CD8-positive, alpha-beta memory T cell (primary cell): ENCODE measurements around the gene ZDHHC17. TPM values are rescaled to one million over a fixed set of nuclear protein-coding genes. Genes with fewer than 3 reads are reported as not detected.

Experiments
- CTCF ChIA-PET: fragments of 350-600 bp; sonication (Branson Sonifier 250); formaldehyde crosslinking; loops from one replicate; lab custom pipeline; 2021; ENCODE audit warnings: antibody characterized with exemption; lab: Charles Lee
- POLR2A ChIA-PET: fragments of 350-600 bp; sonication (Branson Sonifier 250); formaldehyde crosslinking; loops from one replicate; lab custom pipeline; 2021; ENCODE audit warnings: antibody characterized with exemption; lab: Charles Lee
- DNase-seq, 5 donors: peaks; one replicate each; pipeline versions ENCODE4 v3.0.0 to v3.0.0-alpha.2; 2020 to 2022; ENCODE audit warnings: mixed read lengths in 1 of 5
- H3K27ac ChIP-seq: one replicate; pipeline ENCODE4 v1.7.0; 2013; ENCODE audit warnings: low read depth, mild to moderate bottlenecking, low read length, moderate library complexity
- H3K27me3 ChIP-seq: 2 replicates; pipeline ENCODE4 v1.7.0; 2013; ENCODE audit warnings: low read length, mild to moderate bottlenecking; ENCODE audit not compliant: insufficient read depth, poor library complexity, severe bottlenecking
- H3K36me3 ChIP-seq: 2 replicates; pipeline ENCODE4 v1.7.0; 2013; ENCODE audit warnings: mild to moderate bottlenecking, low read length, moderate library complexity; ENCODE audit not compliant: insufficient read depth
- H3K4me1 ChIP-seq: 2 replicates; pipeline ENCODE4 v1.7.0; 2013; ENCODE audit warnings: mild to moderate bottlenecking, low read length, moderate library complexity; ENCODE audit not compliant: insufficient read depth
- H3K4me3 ChIP-seq: 2 replicates; pipeline ENCODE4 v1.7.0; 2013; ENCODE audit warnings: mild to moderate bottlenecking, low read length
- H3K9me3 ChIP-seq: 2 replicates; pipeline ENCODE4 v1.7.0; 2013; ENCODE audit warnings: mild to moderate bottlenecking, low read length
- H3K27ac Mint-ChIP-seq, 8 donors: one replicate each; pipeline ENCODE4 v1.8.0; 2020 to 2021; ENCODE audit warnings: mixed read lengths in 8 of 8, mild to moderate bottlenecking in 6 of 8, inconsistent platforms in 3 of 8, moderate library complexity in 3 of 8
- H3K27me3 Mint-ChIP-seq, 2 donors: one replicate each; pipeline ENCODE4 v1.8.0; 2020 to 2021; ENCODE audit warnings: mixed read lengths in 2 of 2, mild to moderate bottlenecking in 1 of 2, moderate library complexity in 1 of 2
- H3K36me3 Mint-ChIP-seq, 3 donors: one replicate each; pipeline ENCODE4 v1.8.0; 2020 to 2021; ENCODE audit warnings: mixed read lengths in 3 of 3, inconsistent platforms in 1 of 3, mild to moderate bottlenecking in 1 of 3
- H3K4me1 Mint-ChIP-seq, 3 donors: one replicate each; pipeline ENCODE4 v1.8.0; 2020 to 2021; ENCODE audit warnings: mixed read lengths in 3 of 3, inconsistent platforms in 1 of 3, mild to moderate bottlenecking in 1 of 3
- H3K4me3 Mint-ChIP-seq, 7 donors: one replicate each; pipeline ENCODE4 v1.8.0; 2020 to 2021; ENCODE audit warnings: mixed read lengths in 7 of 7, mild to moderate bottlenecking in 6 of 7, moderate library complexity in 4 of 7, inconsistent platforms in 2 of 7
- H3K9me3 Mint-ChIP-seq, 5 donors: one replicate each; pipeline ENCODE4 v1.8.0; 2020 to 2022; ENCODE audit warnings: mixed read lengths in 5 of 5, mild to moderate bottlenecking in 3 of 5, moderate library complexity in 2 of 5, inconsistent platforms in 1 of 5
- polyA plus RNA-seq: library from polyadenylated mRNA; unstranded; fragments of 300-500 nt; fragmentation: Illumina TruSeq; gene quantifications from one replicate; pipeline ENCODE4 v1.2.3, GENCODE V29; 2021
- total RNA-seq, 2 experiments: library from RNA; stranded (reverse); gene quantifications; one replicate each; pipeline ENCODE4 v1.2.3, GENCODE V29; 2021

Gene ZDHHC17
- total and polyA plus RNA-seq, 3 experiments from 2014 or later, result 14.7 to 21.7 (median 21.4) TPM

GRCh38 chr12:76747245-76747644 lies 16.7 kb upstream of the ZDHHC17 start:
- Mint-ChIP-seq H3K4me3 (no peak overlapping the region), H3K9me3 (no peaks in the 10 kb centered on the region), H3K27ac (no peak overlapping the region), H3K27me3 (peaks cover 3 to 26% of the 10 kb centered on the region in 2 donors), H3K36me3 (peaks cover 0 to 8% (median 0%) of the 10 kb centered on the region in 3 donors), H3K4me1 (no peaks in the 10 kb centered on the region)
- Histone ChIP-seq H3K9me3 (no peaks in the 10 kb centered on the region), H3K27ac (no peak overlapping the region), H3K27me3 (no peaks in the 10 kb centered on the region), H3K36me3 (no peaks in the 10 kb centered on the region), H3K4me1 (no peaks in the 10 kb centered on the region), H3K4me3 (no peak overlapping the region)
- CTCF ChIA-PET, result no interaction called here
- no peak for DNase-seq
- POLR2A ChIA-PET, result no interaction called here

GRCh38 chr12:76755829-76756379 lies 8.0 kb upstream of the ZDHHC17 start:
- H3K27ac ChIP-seq, result no peak overlapping the region

GRCh38 chr12:76757694-76758093 lies 6.2 kb upstream of the ZDHHC17 start:
- Mint-ChIP-seq H3K9me3 (no peaks in the 10 kb centered on the region), H3K4me1 (peaks cover 0 to 4% (median under 1%) of the 10 kb centered on the region in 3 donors), H3K27me3 (peaks cover 3 to 4% of the 10 kb centered on the region in 2 donors), H3K36me3 (no peaks in the 10 kb centered on the region), H3K4me3 (no peak overlapping the region), H3K27ac (no peak overlapping the region)
- no peak for DNase-seq
- Histone ChIP-seq H3K36me3 (no peaks in the 10 kb centered on the region), H3K9me3 (no peaks in the 10 kb centered on the region), H3K4me3 (no peak overlapping the region), H3K27me3 (no peaks in the 10 kb centered on the region), H3K4me1 (peaks cover under 1% of the 10 kb centered on the region), H3K27ac (no peak overlapping the region)
- POLR2A ChIA-PET, result no interaction called here
- CTCF ChIA-PET, result no interaction called here

More at GRCh38 chr12:76755829-76756379, 8.0 kb upstream of the ZDHHC17 start:
- Mint-ChIP-seq H3K36me3 (no peaks in the 10 kb centered on the region), H3K4me3 (peak overlapping the region in 1 of 7 donors; percentile 20), H3K27ac (no peak overlapping the region), H3K27me3 (peaks cover 3 to 8% of the 10 kb centered on the region in 2 donors), H3K9me3 (no peaks in the 10 kb centered on the region), H3K4me1 (no peaks in the 10 kb centered on the region)
- H3K4me1 ChIP-seq, result no peaks in the 10 kb centered on the region
- CTCF ChIA-PET, result no interaction called here
- H3K4me3 ChIP-seq, result no peak overlapping the region
- no peaks in the 10 kb centered on the region for H3K36me3 ChIP-seq
- POLR2A ChIA-PET, result no interaction called here
- no peaks in the 10 kb centered on the region for H3K9me3 ChIP-seq
- DNase-seq, result no peak
- H3K27me3 ChIP-seq, result no peaks in the 10 kb centered on the region

GRCh38 chr12:76762601-76762980 lies 1.3 kb upstream of the ZDHHC17 start:
- Histone ChIP-seq H3K4me3 (peak overlapping the region; percentile 6), H3K9me3 (no peaks in the 10 kb centered on the region), H3K36me3 (no peaks in the 10 kb centered on the region), H3K4me1 (peaks cover 23% of the 10 kb centered on the region), H3K27me3 (no peaks in the 10 kb centered on the region), H3K27ac (no peak overlapping the region)
- H3K27ac Mint-ChIP-seq, result peak overlapping the region in 6 of 8 donors; percentile 5 to 98 (median 91)
- CTCF ChIA-PET, result interaction anchor here (1.8 kb wide), 1 partner anchor 141 kb away, joined by 4 read pairs; no protein-coding TSS in a partner anchor
- no peak for DNase-seq
- POLR2A ChIA-PET, result no interaction called here
- no peaks in the 10 kb centered on the region for H3K9me3 Mint-ChIP-seq
- H3K27me3 Mint-ChIP-seq, result no peaks in the 10 kb centered on the region
- peaks cover 0 to 13% (median 0%) of the 10 kb centered on the region in 3 donors for H3K36me3 Mint-ChIP-seq
- peak overlapping the region; percentile 67 to 99 (median 98) for H3K4me3 Mint-ChIP-seq
- H3K4me1 Mint-ChIP-seq, result peaks cover 31 to 43% (median 40%) of the 10 kb centered on the region in 3 donors

GRCh38 chr12:76764856-76765255 lies 941 bp downstream of the ZDHHC17 start:
- peak overlapping the region; percentile 97 to 99 (median 98) for H3K4me3 Mint-ChIP-seq
- Histone ChIP-seq H3K4me1 (peaks cover 23% of the 10 kb centered on the region), H3K4me3 (peak overlapping the region; percentile 68), H3K27me3 (no peaks in the 10 kb centered on the region), H3K9me3 (no peaks in the 10 kb centered on the region), H3K36me3 (no peaks in the 10 kb centered on the region), H3K27ac (peak overlapping the region; percentile 93)
- no peaks in the 10 kb centered on the region for H3K27me3 Mint-ChIP-seq
- POLR2A ChIA-PET, result no interaction called here
- peaks cover 38 to 56% (median 41%) of the 10 kb centered on the region in 3 donors for H3K4me1 Mint-ChIP-seq
- H3K27ac Mint-ChIP-seq, result peak overlapping the region; percentile 94 to 100 (median 99)
- H3K9me3 Mint-ChIP-seq, result no peaks in the 10 kb centered on the region
- CTCF ChIA-PET, result interaction anchor here (1.0 kb wide), 1 partner anchor 26 kb away, joined by 3 read pairs; no protein-coding TSS in a partner anchor
- DNase-seq, result peak in 1 of 5 donors; percentile 1
- H3K36me3 Mint-ChIP-seq, result peaks cover 0 to 13% (median 0%) of the 10 kb centered on the region in 3 donors

GRCh38 chr12:76765598-76765997 lies 1.7 kb downstream of the ZDHHC17 start:
- H3K36me3 Mint-ChIP-seq, result peaks cover 0 to 13% (median 0%) of the 10 kb centered on the region in 3 donors
- H3K27ac Mint-ChIP-seq, result peak overlapping the region; percentile 81 to 99 (median 98)

GRCh38 chr12:76766161-76766560 lies 2.2 kb downstream of the ZDHHC17 start:
- Mint-ChIP-seq H3K27ac (peak overlapping the region in 3 of 8 donors; percentile 8 to 99 (median 94)), H3K4me3 (peak overlapping the region in 6 of 7 donors; percentile 39 to 98 (median 98)), H3K36me3 (peaks cover 0 to 13% (median 0%) of the 10 kb centered on the region in 3 donors), H3K4me1 (peaks cover 43 to 62% (median 47%) of the 10 kb centered on the region in 3 donors), H3K27me3 (no peaks in the 10 kb centered on the region), H3K9me3 (no peaks in the 10 kb centered on the region)
- no peak for DNase-seq
- H3K27me3 ChIP-seq, result no peaks in the 10 kb centered on the region
- peaks cover 23% of the 10 kb centered on the region for H3K4me1 ChIP-seq
- H3K4me3 ChIP-seq, result no peak overlapping the region
- no peaks in the 10 kb centered on the region for H3K36me3 ChIP-seq
- ChIA-PET POLR2A (no interaction called here), CTCF (interaction anchor here (0.8 to 1.1 kb wide), 2 partner anchors 10 to 144 kb away, joined by 3 read pairs; no protein-coding TSS in a partner anchor)
- H3K27ac ChIP-seq, result no peak overlapping the region
- H3K9me3 ChIP-seq, result no peaks in the 10 kb centered on the region

More at GRCh38 chr12:76765598-76765997, 1.7 kb downstream of the ZDHHC17 start:
- Mint-ChIP-seq H3K27me3 (no peaks in the 10 kb centered on the region), H3K9me3 (no peaks in the 10 kb centered on the region), H3K4me1 (peaks cover 43 to 62% (median 47%) of the 10 kb centered on the region in 3 donors), H3K4me3 (peak overlapping the region; percentile 16 to 99 (median 98))
- no peaks in the 10 kb centered on the region for H3K27me3 ChIP-seq
- H3K4me3 ChIP-seq, result no peak overlapping the region
- H3K27ac ChIP-seq, result no peak overlapping the region
- ChIA-PET POLR2A (no interaction called here), CTCF (interaction anchor here (0.8 to 1.1 kb wide), 2 partner anchors 10 to 143 kb away, joined by 3 read pairs; no protein-coding TSS in a partner anchor)
- peak in 1 of 5 donors; percentile 11 for DNase-seq
- no peaks in the 10 kb centered on the region for H3K36me3 ChIP-seq
- no peaks in the 10 kb centered on the region for H3K9me3 ChIP-seq
- H3K4me1 ChIP-seq, result peaks cover 23% of the 10 kb centered on the region

GRCh38 chr12:76768576-76768975 lies 4.7 kb downstream of the ZDHHC17 start:
- Mint-ChIP-seq H3K27me3 (no peaks in the 10 kb centered on the region), H3K9me3 (no peaks in the 10 kb centered on the region), H3K4me3 (no peak overlapping the region), H3K36me3 (peaks cover 0 to 24% (median 6%) of the 10 kb centered on the region in 3 donors), H3K4me1 (peaks cover 54 to 70% (median 57%) of the 10 kb centered on the region in 3 donors), H3K27ac (peak overlapping the region in 2 of 8 donors; percentile 22 to 46)
- no peak overlapping the region for H3K27ac ChIP-seq
- no peaks in the 10 kb centered on the region for H3K36me3 ChIP-seq
- CTCF ChIA-PET, result interaction anchor here (1.1 kb wide), 1 partner anchor 181 kb away, joined by 3 read pairs; no protein-coding TSS in a partner anchor
- no peak for DNase-seq
- POLR2A ChIA-PET, result no interaction called here
- H3K4me3 ChIP-seq, result no peak overlapping the region
- no peaks in the 10 kb centered on the region for H3K9me3 ChIP-seq
- H3K4me1 ChIP-seq, result peaks cover 22% of the 10 kb centered on the region
- no peaks in the 10 kb centered on the region for H3K27me3 ChIP-seq
